Suprapubic skin (tissue), 4 donors: ENCODE measurements around the gene MAST4. TPM values are rescaled to one million over a fixed set of nuclear protein-coding genes. Genes with fewer than 3 reads are reported as not detected.
A peak's percentile ranks its signal among the peaks of the same experiment; 100 is the strongest.

ENCODE experiments used
- DNase-seq, 2 donors: peaks; one replicate each; pipeline ENCODE4 v3.0.0-alpha.2; 2019; ENCODE audit warnings: low spot score in 2 of 2
- H3K27ac ChIP-seq: fragments of 200-600 bp; sonication (generic); one replicate; pipeline ENCODE4 v1.5.1; 2019
- H3K27me3 ChIP-seq: fragments of 200-600 bp; sonication (generic); one replicate; pipeline ENCODE4 v1.5.1; 2019
- H3K36me3 ChIP-seq: fragments of 200-600 bp; sonication (generic); one replicate; pipeline ENCODE4 v1.5.1; 2019
- H3K4me1 ChIP-seq: fragments of 200-600 bp; sonication (generic); one replicate; pipeline ENCODE4 v1.5.1; 2019
- H3K4me3 ChIP-seq: fragments of 200-600 bp; sonication (generic); one replicate; pipeline ENCODE4 v1.5.1; 2019; ENCODE audit warnings: mild to moderate bottlenecking
- H3K9me3 ChIP-seq: fragments of 200-600 bp; sonication (generic); one replicate; pipeline ENCODE4 v1.5.1; 2019
- EP300 ChIP-seq: sonication (generic); formaldehyde crosslinking; IDR thresholded peaks from one replicate; pipeline ENCODE4 v1.6.1; 2017; ENCODE audit warnings: antibody characterized with exemption
- POLR2A ChIP-seq, 2 donors: fragments of 450-650 bp; IDR thresholded peaks; one replicate each; pipeline ENCODE4 v1.6.1; 2017; ENCODE audit warnings: antibody characterized with exemption in 2 of 2, mild to moderate bottlenecking in 2 of 2, moderate library complexity in 2 of 2
- POLR2AphosphoS5 ChIP-seq, 3 donors: sonication (generic); formaldehyde crosslinking; IDR thresholded peaks; one replicate each; pipeline ENCODE4 v1.6.1; 2017; ENCODE audit warnings: antibody characterized with exemption in 3 of 3
- WGBS: methylation state at CpG from one replicate; pipeline ENCODE4 v1.1.5; 2018; 5-methylcytosine and 5-hydroxymethylcytosine counted together
- total RNA-seq, 4 donors: library from RNA; depleted of rRNA; stranded (reverse); fragments of >200 nt; gene quantifications; one replicate each; pipeline ENCODE4 v1.1.0, GENCODE V29; 2016
- TF ChIP-seq, protein P1 (sequence below), 2 donors: fragments of 200-600 bp in 1 of 2; fragments of 450-650 bp in 1 of 2; sonication (generic) in 1 of 2; IDR thresholded peaks; one replicate each; pipeline ENCODE4 v1.5.1; 2016 to 2019; ENCODE audit warnings: antibody characterized with exemption in 2 of 2, mild to moderate bottlenecking in 1 of 2, moderate library complexity in 1 of 2

MAST4 gene
- total RNA-seq, 4 donors from 2014 or later = 79.2 to 144 (median 98.1) TPM

GRCh38 chr5:66986534-66986933 lies 390.3 kb downstream of the MAST4 start:
- no peak for DNase-seq
- H3K9me3 ChIP-seq = no peaks in the 10 kb centered on the region
- TF ChIP-seq POLR2AphosphoS5 (IDR thresholded peaks at IDR 0.05) = no peak
- TF ChIP-seq, protein P1, sequence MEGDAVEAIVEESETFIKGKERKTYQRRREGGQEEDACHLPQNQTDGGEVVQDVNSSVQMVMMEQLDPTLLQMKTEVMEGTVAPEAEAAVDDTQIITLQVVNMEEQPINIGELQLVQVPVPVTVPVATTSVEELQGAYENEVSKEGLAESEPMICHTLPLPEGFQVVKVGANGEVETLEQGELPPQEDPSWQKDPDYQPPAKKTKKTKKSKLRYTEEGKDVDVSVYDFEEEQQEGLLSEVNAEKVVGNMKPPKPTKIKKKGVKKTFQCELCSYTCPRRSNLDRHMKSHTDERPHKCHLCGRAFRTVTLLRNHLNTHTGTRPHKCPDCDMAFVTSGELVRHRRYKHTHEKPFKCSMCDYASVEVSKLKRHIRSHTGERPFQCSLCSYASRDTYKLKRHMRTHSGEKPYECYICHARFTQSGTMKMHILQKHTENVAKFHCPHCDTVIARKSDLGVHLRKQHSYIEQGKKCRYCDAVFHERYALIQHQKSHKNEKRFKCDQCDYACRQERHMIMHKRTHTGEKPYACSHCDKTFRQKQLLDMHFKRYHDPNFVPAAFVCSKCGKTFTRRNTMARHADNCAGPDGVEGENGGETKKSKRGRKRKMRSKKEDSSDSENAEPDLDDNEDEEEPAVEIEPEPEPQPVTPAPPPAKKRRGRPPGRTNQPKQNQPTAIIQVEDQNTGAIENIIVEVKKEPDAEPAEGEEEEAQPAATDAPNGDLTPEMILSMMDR (IDR thresholded peaks at IDR 0.05) = no peak
- TF ChIP-seq POLR2A (IDR thresholded peaks at IDR 0.05) = no peak
- no peak for TF ChIP-seq EP300
- peaks cover 11% of the 10 kb centered on the region for H3K4me1 ChIP-seq
- no peaks in the 10 kb centered on the region for H3K27me3 ChIP-seq
- 87% methylated on average over 4 of the region's 4 CpGs for WGBS
- H3K36me3 ChIP-seq = no peaks in the 10 kb centered on the region
- no peak overlapping the region for H3K4me3 ChIP-seq
- H3K27ac ChIP-seq = no peak overlapping the region

GRCh38 chr5:66987126-66987525 lies 390.9 kb downstream of the MAST4 start:
- DNase-seq = no peak
- no peaks in the 10 kb centered on the region for H3K27me3 ChIP-seq
- TF ChIP-seq, protein P1 (IDR thresholded peaks at IDR 0.05) = no peak
- TF ChIP-seq POLR2A (IDR thresholded peaks at IDR 0.05) (no peak), POLR2AphosphoS5 (IDR thresholded peaks at IDR 0.05) (no peak), EP300 (no peak)
- peaks cover 10% of the 10 kb centered on the region for H3K4me1 ChIP-seq
- H3K9me3 ChIP-seq = no peaks in the 10 kb centered on the region
- 78% methylated on average over 2 of the region's 2 CpGs for WGBS
- no peak overlapping the region for H3K4me3 ChIP-seq
- no peaks in the 10 kb centered on the region for H3K36me3 ChIP-seq
- no peak overlapping the region for H3K27ac ChIP-seq

- H3K27ac ChIP-seq = no peak overlapping the region
- H3K4me3 ChIP-seq = no peak overlapping the region
- peaks cover 10% of the 10 kb centered on the region for H3K4me1 ChIP-seq
- H3K27me3 ChIP-seq = no peaks in the 10 kb centered on the region
- no peaks in the 10 kb centered on the region for H3K36me3 ChIP-seq
- no peak for DNase-seq
- TF ChIP-seq POLR2A (IDR thresholded peaks at IDR 0.05) (no peak), POLR2AphosphoS5 (IDR thresholded peaks at IDR 0.05) (no peak), EP300 (no peak)
- TF ChIP-seq, protein P1 (IDR thresholded peaks at IDR 0.05) = no peak
- no peaks in the 10 kb centered on the region for H3K9me3 ChIP-seq
- WGBS = 57% methylated on average over 3 of the region's 3 CpGs
Measured at GRCh38 chr5:66987540-66987939, 391.3 kb downstream of the MAST4 start.

GRCh38 chr5:66987949-66988838 lies 392.0 kb downstream of the MAST4 start:
- H3K27ac ChIP-seq = no peak overlapping the region
- H3K4me1 ChIP-seq = peaks cover 17% of the 10 kb centered on the region
- no peaks in the 10 kb centered on the region for H3K27me3 ChIP-seq
- H3K9me3 ChIP-seq = no peaks in the 10 kb centered on the region
- TF ChIP-seq, protein P1 (IDR thresholded peaks at IDR 0.05) = peak; percentile 76
- TF ChIP-seq POLR2AphosphoS5 (IDR thresholded peaks at IDR 0.05) = no peak
- H3K4me3 ChIP-seq = no peak overlapping the region
- DNase-seq = no peak
- WGBS = 55% methylated on average over 3 of the region's 3 CpGs
- H3K36me3 ChIP-seq = no peaks in the 10 kb centered on the region

DNA sequence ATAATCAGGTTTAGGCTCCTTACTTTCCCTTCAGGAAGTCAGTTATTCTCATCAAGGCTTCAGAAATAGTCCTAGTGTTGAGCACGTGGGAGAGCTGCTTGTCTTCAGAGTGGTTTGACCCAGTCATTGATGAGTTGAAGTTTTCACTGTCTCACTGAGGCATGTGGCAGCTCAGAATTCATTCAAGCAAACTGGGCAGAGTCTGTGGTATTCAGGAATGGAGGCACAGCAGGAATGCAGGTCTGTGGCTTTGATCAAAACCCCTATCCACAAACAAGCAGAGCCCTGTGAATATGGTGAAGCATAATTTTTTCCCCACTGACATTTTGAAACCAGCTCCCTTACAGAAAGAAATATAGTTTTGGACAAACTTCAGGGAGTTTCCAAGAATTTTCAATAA lies 393.1 kb downstream of the MAST4 start:
- Histone ChIP-seq H3K36me3 (no peaks in the 10 kb centered on the region), H3K9me3 (no peaks in the 10 kb centered on the region), H3K4me1 (peaks cover 21% of the 10 kb centered on the region), H3K4me3 (no peak overlapping the region), H3K27me3 (no peaks in the 10 kb centered on the region), H3K27ac (no peak overlapping the region)
- TF ChIP-seq POLR2A (IDR thresholded peaks at IDR 0.05) (no peak), EP300 (no peak), POLR2AphosphoS5 (IDR thresholded peaks at IDR 0.05) (no peak)
- TF ChIP-seq, protein P1 (IDR thresholded peaks at IDR 0.05) = no peak
- WGBS = 0% methylated on average over 1 of the region's 1 CpG
- no peak for DNase-seq
